NCI-H345 treated with DMSO at 0.1 percent for 48 hours (cell line): ENCODE measurements around the gene BMPR1B.
A peak's percentile ranks its signal among the peaks of the same experiment; 100 is the strongest.

Source experiments
- DNase-seq: peaks from one replicate; lab custom pipeline; 2025; ENCODE audit not compliant: unreplicated experiment; lab: John Stamatoyannopoulos, UW

The BMPR1B gene

DNA sequence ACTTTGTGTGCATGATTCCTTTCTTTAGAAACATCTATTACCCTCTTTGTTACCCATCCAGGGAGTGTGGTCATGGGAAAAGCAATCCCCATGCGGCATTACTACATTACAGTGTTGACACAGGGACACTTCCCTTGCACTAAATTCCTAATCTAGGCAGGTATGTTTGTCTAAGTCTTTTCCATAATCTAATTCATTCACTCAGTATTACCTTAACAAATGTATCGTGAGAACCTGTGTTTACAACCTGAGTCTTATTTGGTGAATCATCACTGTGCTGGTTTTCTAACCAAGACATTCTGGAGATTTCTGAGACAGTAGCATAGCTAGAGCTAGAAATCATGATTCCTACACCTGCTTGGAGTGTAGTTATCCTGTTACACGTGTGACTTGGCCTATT is 326.8 kb downstream of the BMPR1B start:
- DNase-seq = no peak

DNA sequence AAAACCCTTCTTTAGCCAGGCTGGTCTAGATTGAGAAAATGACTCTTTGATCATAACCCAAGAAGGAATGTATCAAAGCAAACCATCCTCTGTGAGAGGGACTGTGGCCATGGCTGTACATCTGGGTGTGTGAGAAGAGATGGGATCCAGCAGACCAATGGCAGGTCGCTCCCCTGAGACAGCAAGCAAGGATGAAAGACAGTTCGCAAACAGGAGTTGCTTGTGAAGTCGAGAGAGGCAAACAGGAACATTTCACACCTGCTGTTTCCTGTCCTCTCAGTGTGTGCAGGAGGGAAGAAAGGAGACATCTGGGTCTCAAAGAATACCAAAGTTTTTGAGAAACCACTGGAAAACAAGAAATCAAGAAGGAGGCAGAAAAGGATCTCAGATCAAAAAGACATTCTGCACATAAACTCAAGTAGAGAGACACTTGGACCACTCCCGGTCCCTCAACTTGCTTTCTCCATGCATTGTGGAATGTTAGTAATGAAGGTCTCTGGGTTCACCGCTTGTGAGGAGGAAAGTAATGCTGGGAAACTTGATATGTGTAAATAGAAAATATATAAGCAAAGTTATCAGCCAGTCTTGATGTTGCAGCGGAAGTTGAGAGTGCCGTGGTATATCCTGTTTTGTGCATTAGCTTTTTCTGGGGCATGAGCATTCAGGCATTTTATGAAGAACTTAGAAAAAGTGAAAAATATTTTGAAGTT is 327.5 kb downstream of the BMPR1B start:
- no peak for DNase-seq

DNA sequence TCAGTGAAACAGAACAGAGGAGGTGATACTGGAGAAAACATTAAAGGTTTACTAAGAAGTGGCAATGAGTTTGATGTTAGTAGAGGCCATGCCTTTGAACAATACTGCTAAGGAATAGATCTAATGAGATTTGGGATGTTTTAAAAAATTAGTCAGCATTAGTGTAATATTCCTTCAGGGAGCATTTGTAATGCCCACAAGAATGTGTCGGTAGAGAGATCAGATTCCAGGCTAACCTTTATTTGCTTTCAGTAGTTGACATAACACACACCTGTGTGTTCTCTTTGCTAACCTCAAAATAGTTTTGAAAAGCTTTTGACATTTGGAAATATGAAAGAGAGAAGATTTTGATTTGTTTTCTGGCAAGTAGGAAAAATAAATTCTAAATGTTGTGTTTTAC is 328.8 kb downstream of the BMPR1B start:
- DNase-seq = no peak

DNA sequence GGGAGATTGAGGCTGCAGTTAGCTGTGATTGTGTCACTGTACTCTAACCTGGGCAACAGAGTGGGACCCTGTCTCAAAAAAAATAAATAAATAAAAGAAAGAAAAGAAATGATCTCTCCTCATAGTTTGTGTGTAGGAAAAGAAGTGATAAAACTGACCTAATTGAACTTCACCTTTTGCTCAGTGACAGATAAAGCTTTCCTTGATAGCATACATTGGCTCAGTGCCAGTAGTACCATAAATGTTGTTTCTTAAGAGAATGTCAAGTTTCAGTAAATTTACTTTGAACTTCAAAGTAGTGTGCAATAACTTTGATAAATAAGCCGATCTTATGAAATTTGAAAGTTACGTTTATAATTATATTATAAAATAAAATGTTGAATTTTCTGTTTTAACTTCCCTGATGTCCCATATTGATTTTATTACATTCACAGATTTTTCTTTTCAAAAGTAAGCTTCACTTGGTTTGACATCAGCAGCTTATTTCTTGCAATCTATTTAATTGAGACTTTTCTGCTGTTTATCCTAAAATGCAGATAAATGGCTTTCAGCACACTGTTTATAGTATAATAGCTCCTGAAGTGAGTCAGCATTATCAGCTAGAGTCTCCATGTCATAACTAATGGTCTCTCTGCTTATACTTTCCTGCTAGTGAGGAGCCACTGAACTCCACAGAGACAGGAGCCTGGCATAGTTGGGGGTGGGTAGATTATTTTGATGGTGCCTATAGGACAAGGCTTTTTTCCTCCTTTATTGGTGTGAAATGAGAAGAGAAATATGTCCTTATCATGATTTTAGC is 330.1 kb downstream of the BMPR1B start:
- no peak for DNase-seq

DNA sequence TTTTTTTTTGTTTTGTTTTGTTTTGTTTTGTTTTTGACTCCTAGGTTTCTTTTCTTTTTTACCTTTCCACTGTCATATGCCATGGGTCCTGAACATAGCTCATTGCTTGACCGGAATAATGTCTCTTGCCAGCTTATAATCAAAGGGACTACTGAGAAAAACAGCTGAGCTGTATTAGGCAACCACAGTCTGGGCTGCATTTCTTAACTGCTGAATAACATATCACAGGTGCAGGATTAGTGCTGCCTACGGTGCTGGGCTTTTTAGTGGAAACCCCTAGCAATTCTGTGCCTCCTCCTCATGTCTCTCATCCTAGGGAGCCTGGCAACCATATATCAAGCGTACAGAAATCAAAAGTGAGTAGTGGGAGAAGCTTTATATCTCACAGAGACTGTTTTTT is 333.5 kb downstream of the BMPR1B start:
- no peak for DNase-seq

DNA sequence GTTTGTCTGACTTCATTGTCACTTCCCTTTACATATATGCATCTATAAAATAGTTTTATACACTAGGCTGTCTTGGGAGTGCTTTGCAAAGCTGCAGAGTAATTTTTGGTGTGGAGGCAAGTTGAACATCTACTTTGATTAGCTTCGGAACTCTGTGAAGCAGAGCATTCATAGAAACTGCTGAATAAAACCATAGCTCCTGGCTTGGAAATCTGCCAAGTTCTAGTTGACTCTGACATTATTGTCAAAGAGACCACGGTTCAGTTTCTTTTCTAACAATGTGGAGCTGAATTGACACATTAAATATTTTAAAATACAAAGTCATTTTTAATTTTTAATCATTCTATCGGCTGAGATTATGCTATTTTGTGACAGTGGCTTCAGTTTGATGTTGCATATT is 335.0 kb downstream of the BMPR1B start:
- DNase-seq = peak; percentile 46

- DNase-seq = no peak
Observed at GRCh38 chr4:95093460-95093859, 335.7 kb downstream of the BMPR1B start.

DNA sequence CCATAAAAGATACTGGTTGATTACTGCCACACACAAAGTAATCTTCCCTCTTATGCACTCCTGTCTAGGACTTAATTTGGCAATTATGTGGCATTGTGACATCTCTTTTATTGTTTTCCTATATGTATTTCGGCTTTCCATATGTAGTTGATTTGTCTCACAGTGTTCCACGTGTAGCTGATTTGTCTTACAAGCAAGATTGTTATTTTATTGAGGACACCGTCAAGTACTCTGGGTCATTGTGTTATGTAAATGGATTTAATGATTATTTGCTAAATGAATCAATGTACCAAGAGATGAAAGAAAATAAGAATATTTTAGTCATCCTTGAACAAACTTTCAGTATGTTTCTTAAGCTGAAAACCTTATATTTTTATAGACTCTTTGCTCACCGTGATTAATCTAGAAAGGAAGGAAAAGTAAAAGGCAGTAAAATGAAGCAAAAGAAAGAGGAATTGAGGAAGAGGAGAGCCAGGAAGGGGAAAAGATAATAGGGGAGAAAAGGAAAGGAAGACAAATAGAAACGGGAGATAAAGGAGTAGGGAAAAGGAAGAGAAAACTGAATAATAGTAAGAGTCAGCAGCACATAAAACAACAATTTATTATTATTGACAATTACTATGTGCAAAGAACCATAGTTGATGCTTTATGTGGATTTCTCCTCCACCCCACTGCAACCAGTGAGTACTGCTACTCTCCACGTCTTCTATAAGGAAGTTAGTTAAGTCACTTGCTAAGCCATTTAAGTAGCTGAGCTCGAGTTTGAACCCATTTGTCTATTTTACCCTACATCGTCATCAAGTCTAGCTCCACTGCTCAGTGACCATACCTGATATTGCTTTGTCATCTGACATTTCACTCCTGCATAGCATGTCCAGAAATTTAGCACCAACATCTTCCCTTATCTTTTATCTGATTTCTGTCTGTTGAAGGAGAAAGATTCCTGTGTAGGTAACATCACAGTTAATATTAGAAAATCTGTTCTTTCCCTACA is 336.5 kb downstream of the BMPR1B start:
- no peak for DNase-seq

DNA sequence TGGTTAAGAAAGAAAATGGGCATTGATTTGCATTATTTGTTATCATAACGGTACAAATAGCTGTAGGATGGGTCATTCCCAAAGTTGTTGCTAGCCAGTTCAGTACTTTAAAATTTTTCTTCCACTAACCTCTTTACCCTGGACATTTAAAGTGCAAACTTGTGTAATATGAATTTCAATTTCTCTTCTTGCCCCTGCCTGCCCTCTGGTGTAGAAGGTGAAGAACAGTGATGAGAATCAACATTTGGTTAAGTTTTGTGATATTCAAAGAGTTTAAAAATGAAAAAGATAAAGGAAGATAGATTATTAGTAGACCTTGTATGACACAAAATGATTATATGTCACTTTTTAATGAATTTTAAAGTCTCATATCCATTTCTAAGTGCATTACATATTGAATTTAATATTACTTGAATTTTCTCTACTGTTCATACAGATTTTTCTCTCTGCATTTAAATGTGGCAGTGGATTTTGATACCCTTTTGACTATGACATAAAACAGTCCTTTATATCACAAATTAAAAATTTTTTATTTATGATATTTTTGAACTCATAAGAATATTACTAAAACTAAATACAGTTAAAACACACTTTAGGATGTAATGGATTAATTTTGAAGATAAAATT is 337.7 kb downstream of the BMPR1B start:
- DNase-seq = peak; percentile 6

GRCh38 chr4:95102162-95102790 is 344.5 kb downstream of the BMPR1B start:
- no peak for DNase-seq

GRCh38 chr4:95105112-95105511 is 347.4 kb downstream of the BMPR1B start:
- DNase-seq = no peak

DNA sequence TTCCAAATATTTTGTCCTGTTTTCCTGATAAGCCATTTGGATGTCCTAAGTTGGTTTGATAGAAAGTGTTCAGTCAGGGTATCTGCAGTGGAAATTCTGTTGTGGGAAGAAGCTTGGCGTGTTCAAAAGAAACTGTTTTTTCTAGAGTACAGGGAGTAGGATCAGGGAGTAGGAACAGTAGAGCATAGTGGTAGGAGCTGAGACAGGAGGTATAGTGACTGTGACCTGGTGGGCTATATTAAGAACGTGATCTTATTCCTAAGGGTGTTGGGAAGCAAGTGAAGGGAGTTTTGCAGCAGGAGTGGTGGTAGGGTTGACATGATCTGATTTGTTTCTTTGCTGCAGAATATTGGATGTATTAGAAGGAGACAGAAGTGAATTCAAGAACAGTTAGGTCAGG is 348.2 kb downstream of the BMPR1B start:
- no peak for DNase-seq

- no peak for DNase-seq
Observed at GRCh38 chr4:95106408-95106928, 348.7 kb downstream of the BMPR1B start.

DNA sequence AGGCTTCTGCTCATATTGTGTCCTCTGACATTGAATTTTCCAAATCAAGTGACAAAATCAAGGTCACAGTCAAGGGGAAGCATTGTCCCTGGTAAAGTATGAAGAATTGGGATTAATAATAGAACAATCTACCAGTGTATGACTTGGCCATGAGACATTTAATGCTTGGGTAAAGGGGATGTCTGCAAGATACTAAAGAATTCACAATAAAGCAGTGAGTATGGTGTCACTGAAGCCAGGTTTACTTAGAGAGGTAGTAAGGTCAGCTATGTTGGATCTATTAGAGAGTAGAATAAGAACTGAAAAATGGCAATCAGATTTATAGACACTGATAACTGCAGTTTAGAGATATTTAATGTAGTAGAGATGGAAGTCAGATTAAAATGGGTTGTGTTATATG is 349.2 kb downstream of the BMPR1B start:
- no peak for DNase-seq

GRCh38 chr4:95107635-95108034 is 349.9 kb downstream of the BMPR1B start:
- no peak for DNase-seq

DNA sequence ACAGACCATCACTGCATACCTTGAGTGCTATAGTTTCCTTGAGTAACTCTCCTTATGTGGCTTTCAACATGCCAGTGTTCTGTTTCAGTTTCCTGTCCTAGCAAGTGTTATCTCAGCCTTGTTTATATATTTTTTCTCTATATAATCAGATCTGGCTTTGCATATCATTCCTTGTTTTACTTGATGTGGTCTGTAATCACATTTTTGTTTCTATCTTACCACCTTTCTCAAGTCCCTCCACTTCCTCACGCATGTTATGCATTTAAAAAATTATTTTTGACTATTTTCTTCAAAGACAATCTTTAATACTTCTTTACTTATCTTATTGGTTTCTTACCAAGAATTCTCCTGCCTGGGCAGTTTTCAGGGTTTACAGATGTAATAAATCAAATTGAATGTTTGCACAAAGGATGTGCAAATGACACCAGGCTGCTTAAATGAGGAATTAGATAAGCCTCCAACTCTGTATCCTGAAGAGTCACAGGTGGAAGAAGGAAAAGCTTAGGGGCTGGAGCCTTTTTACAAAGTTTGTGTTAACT is 351.2 kb downstream of the BMPR1B start:
- DNase-seq = no peak

DNA sequence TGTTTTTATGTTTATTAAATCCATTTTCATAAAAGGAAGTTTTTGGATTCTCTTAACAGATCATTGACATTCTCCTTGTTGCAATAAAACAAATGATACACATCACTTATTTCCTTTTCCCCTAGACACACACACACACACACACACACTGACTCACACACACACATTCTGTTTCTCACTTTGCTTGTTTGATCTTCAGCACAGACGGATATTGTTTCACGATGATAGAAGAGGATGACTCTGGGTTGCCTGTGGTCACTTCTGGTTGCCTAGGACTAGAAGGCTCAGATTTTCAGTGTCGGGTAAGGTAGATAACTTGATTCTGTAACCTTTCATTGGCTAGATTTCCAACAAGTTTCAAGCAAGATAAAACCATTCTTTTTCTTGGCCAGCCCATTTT is 356.8 kb downstream of the BMPR1B start:
- DNase-seq = no peak

GRCh38 chr4:95118497-95118896 is 360.7 kb downstream of the BMPR1B start:
- DNase-seq = no peak

DNA sequence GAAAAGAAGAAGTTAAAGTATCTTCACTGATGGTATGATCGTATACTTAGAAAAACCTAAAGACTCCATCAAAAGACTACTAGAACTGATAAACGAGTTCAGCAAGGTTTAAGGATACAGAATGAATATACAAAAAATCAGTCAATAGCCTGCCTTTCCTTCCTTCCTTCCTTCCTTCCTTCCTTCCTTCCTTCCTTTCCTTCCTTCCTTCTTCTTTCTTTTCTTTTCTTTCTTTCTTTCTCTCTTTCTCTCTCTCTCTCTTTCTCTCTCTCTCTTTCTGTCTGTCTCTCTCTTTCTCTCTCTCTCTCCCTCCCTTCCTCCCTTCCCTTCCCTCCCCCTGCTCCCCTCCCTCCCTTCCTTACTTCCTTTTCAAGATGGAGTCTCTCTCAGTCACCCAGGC is 362.7 kb downstream of the BMPR1B start:
- no peak for DNase-seq

DNA sequence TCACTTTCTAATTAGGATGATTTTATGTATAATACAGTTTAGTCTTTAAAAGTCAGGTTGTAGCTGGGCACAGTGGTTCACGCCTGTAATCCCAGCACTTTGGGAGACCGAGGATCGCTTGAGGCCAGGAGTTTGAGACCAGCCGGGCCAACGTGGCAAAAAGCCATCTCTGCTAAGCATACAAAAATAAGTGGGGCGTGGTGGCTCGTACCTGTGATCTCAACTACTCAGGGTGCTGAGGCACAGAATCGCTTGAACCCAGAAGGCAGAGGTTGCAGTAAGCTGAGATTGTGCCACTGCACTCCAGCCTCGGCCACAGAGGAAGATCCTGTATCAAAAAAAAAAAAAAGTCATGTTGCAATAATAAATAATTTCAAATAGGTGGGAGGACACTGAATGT is 364.2 kb downstream of the BMPR1B start:
- DNase-seq = no peak
